HG03066 (cell line): ENCODE measurements around the gene TAS2R20.
"Not testable (repeated sequence)": the region's sequence is repeated elsewhere in the genome, so short reads cannot be mapped to it uniquely, and the experiment has no call there.

Experiments
- ATAC-seq: cut with Tn5 transposase; IDR thresholded peaks from one replicate; pipeline ENCODE4 v1.9.1; 2021; ENCODE audit warnings: low read depth; ENCODE audit not compliant: unreplicated experiment

TAS2R20 gene, protein sequence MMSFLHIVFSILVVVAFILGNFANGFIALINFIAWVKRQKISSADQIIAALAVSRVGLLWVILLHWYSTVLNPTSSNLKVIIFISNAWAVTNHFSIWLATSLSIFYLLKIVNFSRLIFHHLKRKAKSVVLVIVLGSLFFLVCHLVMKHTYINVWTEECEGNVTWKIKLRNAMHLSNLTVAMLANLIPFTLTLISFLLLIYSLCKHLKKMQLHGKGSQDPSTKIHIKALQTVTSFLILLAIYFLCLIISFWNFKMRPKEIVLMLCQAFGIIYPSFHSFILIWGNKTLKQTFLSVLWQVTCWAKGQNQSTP

GRCh38 chr12:10998204-10998603, at the start of gene TAS2R20:
Gene TAS2R20, minus strand, starts transcription at chr12:10998304. Its CDS starts 429 bp downstream, at chr12:10997875.
- no peak for ATAC-seq

DNA sequence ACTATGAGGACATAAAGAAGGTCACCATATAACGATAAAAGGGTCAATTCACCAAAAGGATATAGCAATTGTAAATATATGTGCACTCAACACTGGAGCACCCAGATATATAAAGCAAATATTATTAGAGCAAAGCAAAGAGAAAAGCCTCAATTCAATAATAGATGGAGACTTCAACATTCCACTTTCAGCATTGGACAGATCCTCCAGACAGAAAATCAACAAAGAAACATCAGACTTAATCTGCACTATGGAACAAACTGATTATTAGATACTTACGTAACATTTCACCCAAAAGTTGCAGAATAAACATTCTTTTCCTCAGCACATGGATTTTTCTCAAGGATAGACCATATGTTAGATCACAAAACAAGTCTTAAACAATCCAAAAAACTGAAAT, 43.3 kb upstream of the TAS2R20 start:
- ATAC-seq = not testable (repeated sequence)

GRCh38 chr12:11040162-11040561, 42.1 kb upstream of the TAS2R20 start:
- ATAC-seq = no peak

DNA sequence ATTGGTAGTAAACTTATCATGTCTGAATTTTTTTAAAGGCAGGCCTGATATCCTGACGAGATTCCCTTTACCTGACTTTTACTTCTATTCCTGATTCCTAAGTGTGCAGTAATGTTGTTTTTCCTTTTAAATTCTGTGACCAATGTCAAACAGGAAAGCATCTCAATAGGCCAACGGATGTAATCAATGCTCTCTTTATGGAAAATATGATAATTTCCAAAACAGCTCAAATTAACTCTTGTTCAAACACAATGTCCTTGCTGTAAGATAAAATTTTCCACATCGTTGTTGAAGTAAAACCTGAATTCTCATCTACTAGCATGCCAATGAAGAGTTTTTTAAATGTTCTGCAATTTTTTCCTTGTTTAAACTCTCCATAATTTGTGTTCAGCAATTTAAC, 41.1 kb upstream of the TAS2R20 start:
- ATAC-seq = no peak

- ATAC-seq = not testable (repeated sequence)
Measured at GRCh38 chr12:11033959-11034358, 35.9 kb upstream of the TAS2R20 start.

DNA sequence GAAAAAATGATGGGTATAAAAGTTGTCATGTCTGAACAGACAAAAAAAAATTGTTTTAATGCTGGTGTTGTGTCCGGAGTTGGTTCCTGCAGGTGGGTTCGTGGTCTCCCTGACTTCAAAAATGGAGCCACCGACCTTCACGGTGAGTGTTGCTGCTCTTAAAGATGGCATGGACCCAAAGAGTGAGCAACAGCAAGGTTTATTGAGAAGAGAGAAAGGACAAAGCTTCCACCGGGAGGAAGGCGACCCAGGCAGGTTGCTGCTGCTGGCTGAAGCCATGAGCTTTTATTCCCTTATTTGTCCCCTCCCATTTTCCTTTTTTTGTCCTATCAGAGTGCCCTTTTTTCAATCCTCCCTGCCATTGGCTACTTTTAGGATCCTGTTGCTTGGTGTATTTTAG, 33.2 kb upstream of the TAS2R20 start, which contains the start of gene TAS2R31:
Gene TAS2R31, minus strand, starts transcription at position 101 of the 400 bp plus-strand sequence. Its CDS starts 72 bp downstream, at position 29.
- no peak for ATAC-seq

DNA sequence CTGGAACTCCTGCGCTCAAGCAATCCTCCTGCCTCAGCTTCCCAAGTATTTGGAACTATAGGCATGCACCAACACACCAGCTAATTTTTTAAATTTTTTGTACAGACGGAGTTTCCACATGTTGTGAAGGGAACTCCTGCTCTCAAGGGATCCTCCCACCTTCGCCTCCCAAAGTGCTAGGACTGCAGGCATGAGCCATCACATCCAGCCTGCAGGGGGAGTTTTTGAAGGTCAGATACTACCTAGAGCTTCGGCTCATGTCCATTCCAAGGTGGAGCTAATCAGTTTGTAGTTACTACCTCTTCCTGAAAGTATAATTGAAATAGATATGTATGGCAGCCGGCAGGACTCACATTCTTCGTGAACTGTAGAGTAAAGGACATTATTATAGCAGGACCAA, 28.0 kb upstream of the TAS2R20 start:
- no peak for ATAC-seq

DNA sequence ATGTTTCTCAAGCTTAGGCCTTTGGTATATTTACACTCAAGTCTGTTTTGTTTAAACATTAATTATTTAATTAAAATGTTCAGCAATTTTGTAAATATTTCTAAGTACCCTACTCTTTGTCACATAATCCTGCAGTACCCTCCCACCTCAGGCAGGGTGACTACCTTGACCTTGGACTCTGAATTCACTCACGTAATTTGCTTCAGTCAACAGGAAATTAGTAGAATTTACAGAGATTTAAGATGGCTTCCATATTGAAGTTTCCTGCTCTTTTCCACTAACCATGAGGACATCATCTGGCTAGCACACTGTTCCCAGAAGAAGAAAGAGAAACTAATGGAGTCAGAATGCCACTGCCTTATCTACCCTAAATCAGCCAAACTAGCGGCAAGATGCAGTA, 25.3 kb upstream of the TAS2R20 start:
- ATAC-seq = no peak

DNA sequence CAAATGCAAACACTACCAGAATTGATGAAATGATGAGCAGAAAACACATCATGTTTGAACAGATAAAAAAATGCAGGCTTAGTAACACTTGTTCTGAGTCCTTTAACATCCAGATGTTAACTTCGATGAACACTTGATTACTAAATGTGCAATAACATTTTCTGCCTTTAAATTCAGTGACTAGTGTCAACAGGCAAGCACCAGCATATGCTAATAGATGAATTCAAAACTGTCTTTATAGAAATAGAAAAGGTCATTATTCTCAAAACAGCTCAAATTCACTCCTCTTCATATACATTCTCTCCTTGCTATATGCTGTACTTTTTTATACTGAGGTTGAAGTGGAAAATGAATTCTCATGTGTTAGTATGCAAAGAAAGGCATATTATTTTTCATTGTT, 24.4 kb upstream of the TAS2R20 start, which contains the start of gene TAS2R19:
Gene TAS2R19, minus strand, starts transcription at position 101 of the 400 bp plus-strand sequence. Its CDS starts 49 bp downstream, at position 52.
- no peak for ATAC-seq

DNA sequence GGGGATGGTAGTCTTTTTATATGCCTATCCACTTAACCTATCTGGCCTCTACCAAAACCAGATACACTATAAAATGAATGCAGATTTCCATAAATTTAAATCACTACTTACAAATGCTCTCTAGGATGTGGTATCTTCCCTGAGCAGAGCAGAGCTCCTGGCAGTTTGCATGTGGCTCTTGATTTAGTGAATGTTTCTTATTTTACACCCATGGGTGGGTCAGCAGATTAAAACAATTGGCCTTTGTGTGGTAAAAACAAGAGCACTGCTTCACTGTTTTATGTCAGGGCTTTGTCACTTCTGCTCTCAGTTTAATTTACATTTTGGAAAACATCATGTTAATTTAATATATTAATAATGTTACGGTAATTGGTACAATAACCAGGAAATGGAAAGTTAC, 18.8 kb upstream of the TAS2R20 start:
- ATAC-seq = no peak

DNA sequence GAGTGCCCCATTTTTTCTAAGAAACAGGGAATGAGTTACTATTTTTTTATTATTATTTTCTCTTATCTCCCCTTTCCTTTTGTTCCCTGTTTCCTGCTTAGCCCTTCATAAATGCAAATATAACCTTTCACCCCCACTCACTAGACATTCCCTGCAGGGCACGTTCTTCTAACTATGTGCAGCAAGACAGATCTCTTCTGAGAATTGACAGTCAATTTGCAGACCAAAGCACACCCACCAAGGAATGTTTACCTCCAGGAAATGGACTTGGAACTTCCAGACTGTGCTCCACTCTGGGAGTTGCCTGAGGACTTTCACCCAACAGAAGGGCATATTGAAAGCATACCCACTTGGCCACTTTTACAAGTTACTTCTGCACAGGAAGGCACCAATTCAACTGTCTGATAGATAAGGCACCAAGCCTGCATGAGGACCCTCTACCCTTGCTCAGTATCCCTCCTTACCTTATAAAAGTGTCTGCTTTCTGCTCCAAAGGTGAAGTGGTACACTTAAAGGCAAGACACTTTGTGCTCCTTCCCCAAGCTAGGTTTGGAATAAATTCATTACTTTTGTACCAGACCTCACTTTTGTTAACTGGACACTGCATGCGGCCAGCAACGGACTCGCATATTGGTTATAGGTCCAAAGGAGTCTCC, 17.8 kb upstream of the TAS2R20 start:
- ATAC-seq = no peak

DNA sequence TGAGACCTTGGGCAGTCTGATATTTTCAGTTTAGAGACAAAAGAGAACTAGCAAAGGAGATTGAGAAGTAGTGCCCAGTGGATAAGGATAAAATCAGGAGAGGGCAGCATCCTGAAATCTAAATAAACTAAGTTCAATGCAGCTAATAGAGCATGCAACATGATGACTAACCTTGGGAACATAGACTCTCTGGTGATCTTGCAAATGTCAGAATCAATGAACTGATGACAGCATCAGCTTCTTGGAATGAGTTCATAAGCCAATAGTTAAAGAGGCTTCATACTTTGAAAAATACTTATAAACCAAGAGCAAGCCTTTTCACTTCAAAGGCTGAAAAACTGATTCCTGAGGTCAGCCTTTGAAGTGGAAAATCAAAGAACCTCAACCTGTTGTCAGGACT, 16.1 kb upstream of the TAS2R20 start:
- ATAC-seq = no peak

- no peak for ATAC-seq
Measured at GRCh38 chr12:11007608-11008007, 9.5 kb upstream of the TAS2R20 start.

DNA sequence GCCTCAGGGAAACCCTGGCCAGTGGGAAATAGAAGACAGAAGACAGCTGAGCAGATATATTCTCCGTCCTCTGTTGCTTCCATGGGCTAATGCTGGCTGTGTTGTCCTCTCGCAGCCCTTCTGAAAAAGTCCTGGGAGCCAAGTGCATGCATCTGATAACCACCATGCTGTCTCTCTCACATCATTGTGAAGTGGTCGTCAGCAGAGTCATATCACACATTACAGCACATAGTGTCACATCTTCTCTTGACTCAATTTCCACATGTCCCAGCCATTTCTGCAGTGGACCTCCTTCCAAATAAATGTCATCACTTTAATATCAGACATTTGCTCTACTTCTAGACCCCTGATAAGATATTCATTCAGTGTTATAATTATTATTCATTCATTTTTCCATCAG, 3.8 kb downstream of the TAS2R20 start:
- ATAC-seq = no peak

GRCh38 chr12:10989107-10989506, 9.0 kb downstream of the TAS2R20 start:
- ATAC-seq = no peak

DNA sequence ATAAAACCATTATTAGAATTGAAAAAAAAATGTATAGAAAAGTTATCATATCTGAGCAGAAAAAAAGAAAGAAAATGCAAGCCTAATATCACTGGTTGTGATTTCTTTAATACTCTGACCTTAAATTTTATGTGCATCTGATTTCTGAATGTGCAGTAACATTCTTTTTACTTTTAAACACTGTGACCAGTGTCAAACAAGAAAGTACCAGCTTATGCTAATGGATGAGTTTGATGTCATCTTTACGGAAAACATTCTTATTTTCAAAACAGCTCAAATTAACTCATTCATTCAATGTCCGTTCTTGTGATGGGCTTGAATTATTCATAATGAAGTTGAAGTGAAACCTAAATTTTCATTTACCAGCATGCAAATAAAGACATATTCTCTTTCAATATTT, 11.3 kb downstream of the TAS2R20 start, which contains the start of gene TAS2R50:
Gene TAS2R50, minus strand, starts transcription at position 101 of the 400 bp plus-strand sequence. Its CDS starts 52 bp downstream, at position 49.
- ATAC-seq = no peak

DNA sequence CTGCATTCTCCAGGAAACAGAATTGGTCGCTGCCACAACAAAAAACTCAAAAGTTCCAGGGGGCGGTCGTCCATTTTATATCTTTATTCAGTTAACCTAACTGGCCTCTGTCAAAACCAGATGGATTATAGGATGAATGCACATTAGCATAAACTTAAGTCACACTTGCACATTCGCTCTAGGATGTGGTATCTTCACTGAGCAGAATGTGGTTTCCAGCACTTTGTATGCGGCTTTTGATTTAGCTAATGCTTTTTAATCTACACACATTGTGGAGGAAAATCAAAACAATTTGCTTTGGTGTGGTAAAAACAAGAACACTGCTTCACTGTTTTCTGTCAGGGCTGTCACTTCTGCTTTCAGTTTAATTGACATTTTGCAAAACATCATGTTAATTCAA, 15.9 kb downstream of the TAS2R20 start:
- no peak for ATAC-seq

GRCh38 chr12:10974965-10975364, 23.1 kb downstream of the TAS2R20 start:
- no peak for ATAC-seq

DNA sequence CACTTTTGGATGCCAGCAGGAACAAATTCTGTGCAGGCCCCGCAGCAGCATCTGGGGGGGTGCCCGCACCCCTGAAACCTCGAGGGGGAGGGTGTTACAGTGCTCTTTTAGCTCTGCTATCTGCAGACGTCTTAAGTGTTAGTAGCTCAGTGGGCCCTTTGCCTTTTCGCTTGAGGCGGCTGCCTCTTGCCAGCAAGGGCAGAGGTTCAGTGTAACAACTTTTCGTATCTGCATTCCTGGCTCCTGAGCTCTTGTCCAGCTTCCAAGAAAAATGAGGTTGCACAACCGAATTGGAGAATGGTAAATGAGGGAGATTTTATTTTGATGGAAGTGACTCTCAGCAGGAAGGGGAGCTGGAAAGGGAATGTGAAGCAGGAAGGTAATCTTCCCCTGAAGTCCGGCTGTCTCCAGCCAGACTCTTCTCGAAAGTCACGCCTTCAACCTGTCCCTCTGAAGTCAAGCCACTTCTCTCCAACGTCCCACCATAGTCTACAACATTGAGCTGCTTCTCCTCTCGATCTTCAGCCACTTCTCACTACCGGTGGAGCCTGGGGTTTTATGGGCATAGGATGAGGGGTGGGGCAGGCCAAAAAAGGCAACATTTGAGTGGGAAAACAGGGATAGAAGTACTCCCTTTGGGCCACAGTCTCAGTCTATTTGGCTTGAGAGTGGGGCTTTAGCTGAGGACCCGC, 29.2 kb downstream of the TAS2R20 start:
- no peak for ATAC-seq

DNA sequence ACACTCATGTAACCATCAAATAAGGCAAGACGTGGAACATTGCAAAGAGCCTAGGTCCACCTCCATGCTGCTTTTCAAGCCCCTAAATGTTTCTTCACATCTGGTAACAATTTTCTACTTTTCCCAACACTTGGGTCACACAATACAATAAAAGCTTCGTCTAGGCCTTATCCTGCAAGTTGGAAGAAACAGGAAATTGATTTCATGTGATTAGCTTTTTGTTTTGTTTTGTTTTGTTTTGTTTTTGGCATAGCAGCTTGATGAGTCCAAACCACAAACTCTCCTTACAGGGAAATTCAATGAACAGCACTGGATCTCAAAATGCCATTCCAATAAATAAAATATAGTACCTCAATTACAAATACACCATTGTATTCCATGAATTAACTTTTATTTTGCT, 30.7 kb downstream of the TAS2R20 start:
- ATAC-seq = no peak

DNA sequence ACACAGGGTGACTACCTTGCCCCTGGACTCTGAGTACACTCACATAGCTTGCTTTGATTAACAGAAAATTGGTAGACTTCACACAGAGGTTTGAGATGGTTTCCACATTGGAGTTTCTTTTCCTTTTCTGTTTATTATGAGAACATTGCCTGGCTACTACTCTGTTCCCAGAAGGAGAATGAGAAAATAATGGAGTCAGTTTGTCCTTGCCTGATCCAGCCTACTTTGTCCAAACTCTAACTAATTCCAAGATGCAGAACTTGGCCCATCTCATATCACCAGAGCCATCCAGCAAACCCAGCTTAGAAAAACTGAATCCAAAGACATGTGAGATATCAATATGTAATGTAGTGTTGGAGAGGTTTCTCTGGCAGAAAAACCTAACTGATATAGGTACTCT, 31.8 kb downstream of the TAS2R20 start:
- no peak for ATAC-seq
